ENCODE measurements around the gene IGSF3. TPM values are rescaled to one million over a fixed set of nuclear protein-coding genes. Genes with fewer than 3 reads are reported as not detected.
A peak's percentile ranks its signal among the peaks of the same experiment; 100 is the strongest.

Gene IGSF3
- total RNA-seq, 1 donor from 2014 or later = 15.8 TPM

GRCh38 chr1:116579259-116579875 lies 88.2 kb downstream of the IGSF3 start:
- Histone ChIP-seq H3K9me3 (no peaks in the 10 kb centered on the region), H3K4me3 (no peak overlapping the region), H3K27ac (no peak overlapping the region), H3K36me3 (peaks cover 10% of the 10 kb centered on the region), H3K4me1 (peaks cover 6% of the 10 kb centered on the region), H3K27me3 (ENCODE audit: low read depth) (no peaks in the 10 kb centered on the region)
- TF ChIP-seq CTCF (IDR thresholded peaks at IDR 0.05) = no peak
- DNase-seq = no peak
- no peak for ATAC-seq
- intact Hi-C loops (cut with DNase I) = loop anchor here (5.0 kb wide), 1 partner anchor 93 kb away; no protein-coding TSS in a partner anchor

- no peak for DNase-seq
- Histone ChIP-seq H3K4me3 (no peak overlapping the region), H3K36me3 (peaks cover 10% of the 10 kb centered on the region), H3K27ac (no peak overlapping the region), H3K9me3 (no peaks in the 10 kb centered on the region), H3K4me1 (peaks cover 9% of the 10 kb centered on the region), H3K27me3 (ENCODE audit: low read depth) (no peaks in the 10 kb centered on the region)
- intact Hi-C loops (cut with DNase I) = loop anchor here (5.0 kb wide), 1 partner anchor 94 kb away; no protein-coding TSS in a partner anchor
- no peak for TF ChIP-seq CTCF (IDR thresholded peaks at IDR 0.05)
- ATAC-seq = no peak
These were observed 89.0 kb downstream of the IGSF3 start for GRCh38 chr1:116578581-116578980.

GRCh38 chr1:116577759-116578314 lies 89.7 kb downstream of the IGSF3 start:
- no peak for ATAC-seq
- H3K4me3 ChIP-seq = no peak overlapping the region
- intact Hi-C loops (cut with DNase I) = loop anchor here (5.0 kb wide), 1 partner anchor 94 kb away; no protein-coding TSS in a partner anchor

GRCh38 chr1:116574581-116575291 lies 92.8 kb downstream of the IGSF3 start:
- DNase-seq (no peak), ATAC-seq (no peak)
- peaks cover 10% of the 10 kb centered on the region for H3K36me3 ChIP-seq
- H3K27ac ChIP-seq = no peak overlapping the region
- H3K4me3 ChIP-seq = no peak overlapping the region
- H3K27me3 ChIP-seq (ENCODE audit: low read depth) = no peaks in the 10 kb centered on the region
- intact Hi-C loops (cut with DNase I) = loop anchor here (5.0 kb wide), 1 partner anchor 98 kb away; no protein-coding TSS in a partner anchor
- peaks cover 23% of the 10 kb centered on the region for H3K4me1 ChIP-seq
- peak; percentile 86 for TF ChIP-seq CTCF (IDR thresholded peaks at IDR 0.05)
- no peaks in the 10 kb centered on the region for H3K9me3 ChIP-seq

More at GRCh38 chr1:116577759-116578314, 89.7 kb downstream of the IGSF3 start:
- Histone ChIP-seq H3K36me3 (peaks cover 10% of the 10 kb centered on the region), H3K4me1 (peaks cover 9% of the 10 kb centered on the region), H3K9me3 (no peaks in the 10 kb centered on the region), H3K27me3 (ENCODE audit: low read depth) (no peaks in the 10 kb centered on the region), H3K27ac (no peak overlapping the region)
- DNase-seq = no peak
- no peak for TF ChIP-seq CTCF (IDR thresholded peaks at IDR 0.05)

GRCh38 chr1:116573431-116574095 lies 94.0 kb downstream of the IGSF3 start:
- intact Hi-C loops (cut with DNase I) = no loop called here
- TF ChIP-seq CTCF (IDR thresholded peaks at IDR 0.05) = no peak
- Histone ChIP-seq H3K36me3 (peaks cover 4% of the 10 kb centered on the region), H3K27me3 (ENCODE audit: low read depth) (no peaks in the 10 kb centered on the region), H3K9me3 (no peaks in the 10 kb centered on the region), H3K27ac (no peak overlapping the region), H3K4me3 (no peak overlapping the region), H3K4me1 (peaks cover 34% of the 10 kb centered on the region)
- DNase-seq (no peak), ATAC-seq (no peak)
